H1 (cell line): ENCODE results near the gene ARHGAP26. TPM values are rescaled to one million over a fixed set of nuclear protein-coding genes. Genes with fewer than 3 reads are reported as not detected.

Experiments used
- CTBP2 ChIP-seq: IDR thresholded peaks from 2 replicates; pipeline ENCODE4 v1.7.0; 2011; ENCODE audit warnings: borderline replicate concordance, mild to moderate bottlenecking, moderate library complexity, mixed read lengths, low read length; ENCODE audit not compliant: insufficient read depth, insufficient read length
- GTF2F1 ChIP-seq: IDR thresholded peaks from 2 replicates; pipeline ENCODE4 v1.6.1; 2012; ENCODE audit warnings: low read depth, low read length, improper control_type of control experiment, borderline replicate concordance
- HDAC2 ChIP-seq, 2 experiments: fragments of 300-600 bp in 1 of 2; sonication (generic) in 1 of 2; IDR thresholded peaks; 2 replicates each; pipeline ENCODE4 v1.6.1; 2011 to 2012; ENCODE audit warnings: low read depth in 2 of 2, low read length in 2 of 2, mild to moderate bottlenecking in 2 of 2, moderate library complexity in 2 of 2, borderline replicate concordance in 1 of 2, inconsistent platforms in 1 of 2
- KDM5A ChIP-seq: fragments of 200-600 bp; IDR thresholded peaks from 2 replicates; pipeline ENCODE4 v1.7.1; 2012; ENCODE audit warnings: mild to moderate bottlenecking, low read length, inconsistent platforms, mixed read lengths
- SIRT6 ChIP-seq: IDR thresholded peaks from one replicate; pipeline ENCODE4 v1.7.1; 2012; ENCODE audit warnings: low read length, inconsistent platforms
- SRF ChIP-seq: IDR thresholded peaks from 2 replicates; pipeline ENCODE4 v1.6.1; 2011; ENCODE audit warnings: mild to moderate bottlenecking, low read depth, low read length, moderate library complexity
- polyA plus RNA-seq, 7 experiments: library from polyadenylated mRNA; depleted of rRNA in 3 of 7; stranded (reverse) in 5 of 7; unstranded in 2 of 7; fragments of >200 nt in 5 of 7; fragments of 200-250 nt in 2 of 7; gene quantifications; 1 replicate in 5 of 7; 2 replicates in 1 of 7; 4 replicates in 1 of 7; pipeline versions ENCODE4 v1.2.1 to v1.2.3, GENCODE V29; 2011 to 2013; ENCODE audit warnings: missing spikeins in 2 of 7, mixed read lengths in 2 of 7
- total RNA-seq: library from RNA; stranded (reverse); fragmentation: NEBNext Ultra II Directional; extraction: Animal tissue kit (Norgen Biotek cat#: 25700); gene quantifications from 2 replicates; pipeline ENCODE4 v1.2.1, GENCODE V29; 2021
- TF ChIP-seq, protein P1 (sequence below): fragments of 300-600 bp; sonication (generic); IDR thresholded peaks from 2 replicates; pipeline ENCODE4 v1.7.1; 2012; ENCODE audit warnings: low read length, moderate library complexity, mild to moderate bottlenecking, inconsistent platforms; ENCODE audit not compliant: insufficient replicate concordance
- TF ChIP-seq, protein P2 (sequence below): IDR thresholded peaks from 2 replicates; pipeline ENCODE4 v1.6.1; 2011; ENCODE audit warnings: low read depth, mild to moderate bottlenecking, low read length; ENCODE audit not compliant: insufficient read depth
- TF ChIP-seq, protein P3 (sequence below): IDR thresholded peaks from 2 replicates; pipeline ENCODE4 v1.6.1; 2012; ENCODE audit warnings: inconsistent platforms

ARHGAP26 gene
- total and polyA plus RNA-seq, 2 of the 8 experiments (the other 6 are each of a cell fraction or from before 2014, with no cell fraction given) = 7.1 to 24.8 TPM

DNA sequence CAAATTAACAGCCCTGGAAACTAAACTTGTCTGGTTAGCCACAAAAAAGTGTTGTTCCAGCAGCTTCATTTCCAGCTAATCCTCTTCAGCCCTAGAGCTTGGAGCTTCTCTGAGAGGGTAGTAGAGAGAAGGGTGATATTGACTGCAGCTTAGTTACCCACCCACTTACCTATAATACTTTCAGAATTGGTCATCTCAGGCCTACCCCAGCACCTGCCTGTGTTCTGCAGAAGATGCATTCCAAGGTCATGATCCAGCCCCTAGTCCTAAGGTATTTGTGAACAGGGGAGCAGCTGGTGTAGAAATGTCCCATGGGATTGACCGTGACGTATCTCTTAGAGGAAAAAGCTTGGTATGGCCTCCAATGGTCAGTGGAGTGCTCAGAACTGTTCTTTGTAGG is 344.3 kb downstream of the ARHGAP26 start (continued):
- TF ChIP-seq, protein P1, sequence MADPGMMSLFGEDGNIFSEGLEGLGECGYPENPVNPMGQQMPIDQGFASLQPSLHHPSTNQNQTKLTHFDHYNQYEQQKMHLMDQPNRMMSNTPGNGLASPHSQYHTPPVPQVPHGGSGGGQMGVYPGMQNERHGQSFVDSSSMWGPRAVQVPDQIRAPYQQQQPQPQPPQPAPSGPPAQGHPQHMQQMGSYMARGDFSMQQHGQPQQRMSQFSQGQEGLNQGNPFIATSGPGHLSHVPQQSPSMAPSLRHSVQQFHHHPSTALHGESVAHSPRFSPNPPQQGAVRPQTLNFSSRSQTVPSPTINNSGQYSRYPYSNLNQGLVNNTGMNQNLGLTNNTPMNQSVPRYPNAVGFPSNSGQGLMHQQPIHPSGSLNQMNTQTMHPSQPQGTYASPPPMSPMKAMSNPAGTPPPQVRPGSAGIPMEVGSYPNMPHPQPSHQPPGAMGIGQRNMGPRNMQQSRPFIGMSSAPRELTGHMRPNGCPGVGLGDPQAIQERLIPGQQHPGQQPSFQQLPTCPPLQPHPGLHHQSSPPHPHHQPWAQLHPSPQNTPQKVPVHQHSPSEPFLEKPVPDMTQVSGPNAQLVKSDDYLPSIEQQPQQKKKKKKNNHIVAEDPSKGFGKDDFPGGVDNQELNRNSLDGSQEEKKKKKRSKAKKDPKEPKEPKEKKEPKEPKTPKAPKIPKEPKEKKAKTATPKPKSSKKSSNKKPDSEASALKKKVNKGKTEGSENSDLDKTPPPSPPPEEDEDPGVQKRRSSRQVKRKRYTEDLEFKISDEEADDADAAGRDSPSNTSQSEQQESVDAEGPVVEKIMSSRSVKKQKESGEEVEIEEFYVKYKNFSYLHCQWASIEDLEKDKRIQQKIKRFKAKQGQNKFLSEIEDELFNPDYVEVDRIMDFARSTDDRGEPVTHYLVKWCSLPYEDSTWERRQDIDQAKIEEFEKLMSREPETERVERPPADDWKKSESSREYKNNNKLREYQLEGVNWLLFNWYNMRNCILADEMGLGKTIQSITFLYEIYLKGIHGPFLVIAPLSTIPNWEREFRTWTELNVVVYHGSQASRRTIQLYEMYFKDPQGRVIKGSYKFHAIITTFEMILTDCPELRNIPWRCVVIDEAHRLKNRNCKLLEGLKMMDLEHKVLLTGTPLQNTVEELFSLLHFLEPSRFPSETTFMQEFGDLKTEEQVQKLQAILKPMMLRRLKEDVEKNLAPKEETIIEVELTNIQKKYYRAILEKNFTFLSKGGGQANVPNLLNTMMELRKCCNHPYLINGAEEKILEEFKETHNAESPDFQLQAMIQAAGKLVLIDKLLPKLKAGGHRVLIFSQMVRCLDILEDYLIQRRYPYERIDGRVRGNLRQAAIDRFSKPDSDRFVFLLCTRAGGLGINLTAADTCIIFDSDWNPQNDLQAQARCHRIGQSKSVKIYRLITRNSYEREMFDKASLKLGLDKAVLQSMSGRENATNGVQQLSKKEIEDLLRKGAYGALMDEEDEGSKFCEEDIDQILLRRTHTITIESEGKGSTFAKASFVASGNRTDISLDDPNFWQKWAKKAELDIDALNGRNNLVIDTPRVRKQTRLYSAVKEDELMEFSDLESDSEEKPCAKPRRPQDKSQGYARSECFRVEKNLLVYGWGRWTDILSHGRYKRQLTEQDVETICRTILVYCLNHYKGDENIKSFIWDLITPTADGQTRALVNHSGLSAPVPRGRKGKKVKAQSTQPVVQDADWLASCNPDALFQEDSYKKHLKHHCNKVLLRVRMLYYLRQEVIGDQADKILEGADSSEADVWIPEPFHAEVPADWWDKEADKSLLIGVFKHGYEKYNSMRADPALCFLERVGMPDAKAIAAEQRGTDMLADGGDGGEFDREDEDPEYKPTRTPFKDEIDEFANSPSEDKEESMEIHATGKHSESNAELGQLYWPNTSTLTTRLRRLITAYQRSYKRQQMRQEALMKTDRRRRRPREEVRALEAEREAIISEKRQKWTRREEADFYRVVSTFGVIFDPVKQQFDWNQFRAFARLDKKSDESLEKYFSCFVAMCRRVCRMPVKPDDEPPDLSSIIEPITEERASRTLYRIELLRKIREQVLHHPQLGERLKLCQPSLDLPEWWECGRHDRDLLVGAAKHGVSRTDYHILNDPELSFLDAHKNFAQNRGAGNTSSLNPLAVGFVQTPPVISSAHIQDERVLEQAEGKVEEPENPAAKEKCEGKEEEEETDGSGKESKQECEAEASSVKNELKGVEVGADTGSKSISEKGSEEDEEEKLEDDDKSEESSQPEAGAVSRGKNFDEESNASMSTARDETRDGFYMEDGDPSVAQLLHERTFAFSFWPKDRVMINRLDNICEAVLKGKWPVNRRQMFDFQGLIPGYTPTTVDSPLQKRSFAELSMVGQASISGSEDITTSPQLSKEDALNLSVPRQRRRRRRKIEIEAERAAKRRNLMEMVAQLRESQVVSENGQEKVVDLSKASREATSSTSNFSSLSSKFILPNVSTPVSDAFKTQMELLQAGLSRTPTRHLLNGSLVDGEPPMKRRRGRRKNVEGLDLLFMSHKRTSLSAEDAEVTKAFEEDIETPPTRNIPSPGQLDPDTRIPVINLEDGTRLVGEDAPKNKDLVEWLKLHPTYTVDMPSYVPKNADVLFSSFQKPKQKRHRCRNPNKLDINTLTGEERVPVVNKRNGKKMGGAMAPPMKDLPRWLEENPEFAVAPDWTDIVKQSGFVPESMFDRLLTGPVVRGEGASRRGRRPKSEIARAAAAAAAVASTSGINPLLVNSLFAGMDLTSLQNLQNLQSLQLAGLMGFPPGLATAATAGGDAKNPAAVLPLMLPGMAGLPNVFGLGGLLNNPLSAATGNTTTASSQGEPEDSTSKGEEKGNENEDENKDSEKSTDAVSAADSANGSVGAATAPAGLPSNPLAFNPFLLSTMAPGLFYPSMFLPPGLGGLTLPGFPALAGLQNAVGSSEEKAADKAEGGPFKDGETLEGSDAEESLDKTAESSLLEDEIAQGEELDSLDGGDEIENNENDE = no peak
- TF ChIP-seq, protein P2, sequence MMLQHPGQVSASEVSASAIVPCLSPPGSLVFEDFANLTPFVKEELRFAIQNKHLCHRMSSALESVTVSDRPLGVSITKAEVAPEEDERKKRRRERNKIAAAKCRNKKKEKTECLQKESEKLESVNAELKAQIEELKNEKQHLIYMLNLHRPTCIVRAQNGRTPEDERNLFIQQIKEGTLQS = no peak
- TF ChIP-seq, protein P3, sequence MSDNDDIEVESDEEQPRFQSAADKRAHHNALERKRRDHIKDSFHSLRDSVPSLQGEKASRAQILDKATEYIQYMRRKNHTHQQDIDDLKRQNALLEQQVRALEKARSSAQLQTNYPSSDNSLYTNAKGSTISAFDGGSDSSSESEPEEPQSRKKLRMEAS = no peak
- TF ChIP-seq CTBP2 (no peak), SRF (no peak), GTF2F1 (no peak), SIRT6 (no peak), HDAC2 (IDR thresholded peaks at IDR 0.05; ENCODE audit: borderline replicate concordance in 1 of 2, low read depth in 2 of 2, low read length in 2 of 2) (no peak), KDM5A (no peak)
